HG03066 (cell line): ENCODE results near the gene SEC31A.
"Not testable (repeated sequence)": the region's sequence is repeated elsewhere in the genome, so short reads cannot be mapped to it uniquely, and the experiment has no call there.

ENCODE experiments used
- ATAC-seq: cut with Tn5 transposase; IDR thresholded peaks from one replicate; pipeline ENCODE4 v1.9.1; 2021; ENCODE audit warnings: low read depth; ENCODE audit not compliant: unreplicated experiment

SEC31A gene, protein sequence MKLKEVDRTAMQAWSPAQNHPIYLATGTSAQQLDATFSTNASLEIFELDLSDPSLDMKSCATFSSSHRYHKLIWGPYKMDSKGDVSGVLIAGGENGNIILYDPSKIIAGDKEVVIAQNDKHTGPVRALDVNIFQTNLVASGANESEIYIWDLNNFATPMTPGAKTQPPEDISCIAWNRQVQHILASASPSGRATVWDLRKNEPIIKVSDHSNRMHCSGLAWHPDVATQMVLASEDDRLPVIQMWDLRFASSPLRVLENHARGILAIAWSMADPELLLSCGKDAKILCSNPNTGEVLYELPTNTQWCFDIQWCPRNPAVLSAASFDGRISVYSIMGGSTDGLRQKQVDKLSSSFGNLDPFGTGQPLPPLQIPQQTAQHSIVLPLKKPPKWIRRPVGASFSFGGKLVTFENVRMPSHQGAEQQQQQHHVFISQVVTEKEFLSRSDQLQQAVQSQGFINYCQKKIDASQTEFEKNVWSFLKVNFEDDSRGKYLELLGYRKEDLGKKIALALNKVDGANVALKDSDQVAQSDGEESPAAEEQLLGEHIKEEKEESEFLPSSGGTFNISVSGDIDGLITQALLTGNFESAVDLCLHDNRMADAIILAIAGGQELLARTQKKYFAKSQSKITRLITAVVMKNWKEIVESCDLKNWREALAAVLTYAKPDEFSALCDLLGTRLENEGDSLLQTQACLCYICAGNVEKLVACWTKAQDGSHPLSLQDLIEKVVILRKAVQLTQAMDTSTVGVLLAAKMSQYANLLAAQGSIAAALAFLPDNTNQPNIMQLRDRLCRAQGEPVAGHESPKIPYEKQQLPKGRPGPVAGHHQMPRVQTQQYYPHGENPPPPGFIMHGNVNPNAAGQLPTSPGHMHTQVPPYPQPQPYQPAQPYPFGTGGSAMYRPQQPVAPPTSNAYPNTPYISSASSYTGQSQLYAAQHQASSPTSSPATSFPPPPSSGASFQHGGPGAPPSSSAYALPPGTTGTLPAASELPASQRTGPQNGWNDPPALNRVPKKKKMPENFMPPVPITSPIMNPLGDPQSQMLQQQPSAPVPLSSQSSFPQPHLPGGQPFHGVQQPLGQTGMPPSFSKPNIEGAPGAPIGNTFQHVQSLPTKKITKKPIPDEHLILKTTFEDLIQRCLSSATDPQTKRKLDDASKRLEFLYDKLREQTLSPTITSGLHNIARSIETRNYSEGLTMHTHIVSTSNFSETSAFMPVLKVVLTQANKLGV

DNA sequence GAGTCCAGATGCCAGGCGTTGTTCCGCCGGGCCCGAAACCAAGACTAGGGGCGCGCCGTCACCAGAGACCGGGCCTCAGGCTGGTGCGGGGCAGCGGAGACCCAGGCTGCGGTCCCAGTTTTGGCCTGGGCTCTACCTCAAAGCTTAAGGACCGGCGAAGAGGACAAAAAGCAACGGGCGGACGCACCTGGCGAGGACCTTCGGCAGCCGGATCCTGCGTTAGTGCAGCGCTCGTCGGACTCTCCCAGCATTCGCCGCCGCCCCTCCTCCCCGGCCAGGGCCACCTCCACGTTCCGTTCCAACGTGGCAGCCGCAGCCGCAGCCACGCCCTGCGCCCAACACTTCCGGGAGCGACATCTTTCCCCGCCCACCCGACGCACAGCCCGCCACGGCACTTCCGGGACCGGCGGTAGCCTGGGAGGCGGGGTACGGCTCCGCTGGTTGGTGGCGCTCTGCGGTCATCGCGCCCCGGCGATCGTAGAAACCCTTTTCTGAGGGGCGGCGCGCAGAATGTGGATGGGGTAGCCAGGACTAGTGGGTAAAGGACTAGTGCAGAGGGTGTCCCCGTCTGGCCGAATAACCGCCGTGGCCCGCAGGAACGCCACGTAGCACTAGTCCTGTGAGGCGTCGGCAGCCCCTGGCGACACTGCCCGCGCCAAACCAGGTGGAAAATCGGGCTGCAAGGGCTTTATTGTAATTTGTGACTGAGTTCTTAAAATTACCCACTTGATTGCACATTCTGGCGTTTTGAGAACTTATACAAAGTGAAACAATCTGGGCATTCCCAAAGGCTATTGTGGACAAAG lies at the start of gene SEC31A:
SEC31A (minus strand) TSS at position 253 of the 806 bp plus-strand sequence. CDS start 9,217 bp downstream, outside the sequence.
- ATAC-seq, result peak; percentile 84

DNA sequence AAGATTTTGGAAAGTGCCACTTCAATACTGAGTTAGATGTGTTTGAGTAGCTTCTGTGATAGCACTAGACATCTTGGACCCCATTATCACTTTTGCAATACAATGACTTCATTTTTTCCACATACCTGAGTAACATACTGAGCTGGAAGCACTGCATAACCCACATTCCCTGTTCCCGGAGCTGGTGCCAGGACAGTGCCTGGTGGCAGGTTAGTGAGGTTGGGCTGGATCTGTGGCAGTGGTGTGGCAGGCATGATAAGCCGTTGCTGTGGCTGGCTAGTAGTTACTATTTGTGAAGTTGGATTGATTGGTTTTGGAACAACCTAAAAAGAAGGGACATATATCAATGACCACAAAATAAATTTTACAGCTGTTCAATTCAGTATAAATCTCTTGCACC lies 48.5 kb upstream of the SEC31A start:
- no peak for ATAC-seq

DNA sequence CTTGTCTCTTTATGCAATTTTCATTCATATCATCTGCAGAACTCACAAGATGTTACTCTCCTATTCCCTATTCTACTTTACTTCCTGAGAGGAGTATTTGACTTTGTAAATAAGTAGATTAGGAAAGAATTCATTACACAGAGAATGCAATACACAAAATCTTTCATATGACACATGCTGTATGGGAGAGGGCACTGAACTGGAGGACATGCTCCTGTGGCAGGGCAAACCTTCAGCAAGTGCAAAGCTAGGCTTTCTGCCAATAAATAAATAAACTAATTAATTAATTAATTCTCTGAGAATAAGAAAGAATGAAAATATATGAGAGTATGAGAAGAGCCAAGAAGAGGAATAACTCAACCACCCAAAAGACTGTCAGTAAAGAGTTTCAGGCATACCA lies 43.5 kb upstream of the SEC31A start:
- ATAC-seq, result no peak

DNA sequence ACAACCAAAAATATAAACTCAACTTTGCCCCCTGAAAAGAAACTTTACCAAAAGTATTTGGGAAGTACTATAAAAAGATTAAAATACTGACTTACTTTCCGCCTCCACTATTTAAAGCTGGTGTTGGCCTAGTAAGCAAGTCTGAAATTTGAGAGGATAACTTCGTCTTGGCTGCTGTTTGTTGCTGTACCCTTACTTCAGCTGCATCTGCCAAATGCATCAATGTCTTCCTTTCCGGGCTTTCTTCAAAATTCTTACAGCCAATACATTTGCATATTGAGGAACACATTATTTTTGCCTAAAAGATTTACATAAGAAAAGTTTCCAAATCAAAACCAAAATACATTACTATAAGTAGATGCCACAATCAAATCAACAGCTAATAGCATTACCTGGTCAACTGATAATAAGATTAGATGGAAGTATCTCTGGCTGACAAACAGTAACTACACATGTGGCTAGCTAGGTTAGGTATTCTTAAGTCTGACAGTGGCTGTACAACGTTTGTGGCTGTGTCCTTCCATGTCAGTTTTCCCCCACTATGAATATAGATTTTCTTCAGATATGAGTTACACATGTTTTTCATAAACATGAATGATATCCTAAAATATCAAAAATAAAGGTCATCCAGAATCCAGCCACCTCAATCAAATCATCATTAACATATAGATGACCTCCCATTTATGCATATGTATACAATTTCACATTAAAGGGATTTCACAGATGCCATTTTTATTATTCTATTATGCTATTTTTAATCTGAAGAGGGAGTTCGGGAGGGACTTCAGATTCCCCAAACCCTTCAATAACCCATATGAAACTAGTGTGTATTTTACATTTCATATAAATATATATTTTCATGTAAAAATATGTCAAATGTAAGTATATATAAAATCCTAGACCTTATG lies 40.1 kb upstream of the SEC31A start:
- no peak for ATAC-seq

DNA sequence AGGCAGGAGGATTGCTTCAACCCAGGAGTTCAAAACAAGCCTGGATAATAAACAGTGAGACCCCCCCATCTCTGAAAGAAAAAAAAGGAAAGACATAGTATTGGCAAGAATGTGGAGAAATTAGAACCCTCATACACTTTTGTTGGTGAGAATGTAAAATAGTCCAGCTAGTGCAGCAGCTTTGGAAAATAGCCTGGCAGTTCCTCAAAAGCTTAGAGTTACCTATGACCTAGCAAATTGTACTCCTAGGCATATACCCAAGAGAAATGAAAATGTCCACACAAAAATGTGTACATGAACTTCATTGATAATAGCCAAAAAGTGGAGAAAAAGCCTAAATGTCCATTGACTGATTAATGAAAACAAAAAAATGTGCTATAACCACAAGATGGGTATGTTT lies 30.8 kb upstream of the SEC31A start:
- ATAC-seq, result no peak

DNA sequence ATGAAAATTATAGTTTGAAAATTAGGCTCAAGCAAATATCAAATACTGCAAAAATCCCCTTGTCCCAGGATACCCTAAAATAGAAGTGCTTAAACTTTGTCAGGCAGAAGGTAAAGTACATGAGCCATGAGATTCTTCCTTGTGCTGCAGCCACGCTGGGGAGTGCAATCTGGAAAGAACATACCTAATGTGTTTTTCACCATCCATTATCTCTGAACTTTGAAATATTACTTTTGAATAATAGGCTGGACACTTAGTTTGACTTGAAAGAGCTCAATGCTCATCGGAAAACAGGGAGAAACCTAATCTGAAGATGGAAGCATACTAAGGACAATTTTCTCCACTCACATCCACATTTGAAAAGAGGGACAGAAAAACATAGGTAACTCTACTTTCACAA lies 28.4 kb upstream of the SEC31A start:
- no peak for ATAC-seq

DNA sequence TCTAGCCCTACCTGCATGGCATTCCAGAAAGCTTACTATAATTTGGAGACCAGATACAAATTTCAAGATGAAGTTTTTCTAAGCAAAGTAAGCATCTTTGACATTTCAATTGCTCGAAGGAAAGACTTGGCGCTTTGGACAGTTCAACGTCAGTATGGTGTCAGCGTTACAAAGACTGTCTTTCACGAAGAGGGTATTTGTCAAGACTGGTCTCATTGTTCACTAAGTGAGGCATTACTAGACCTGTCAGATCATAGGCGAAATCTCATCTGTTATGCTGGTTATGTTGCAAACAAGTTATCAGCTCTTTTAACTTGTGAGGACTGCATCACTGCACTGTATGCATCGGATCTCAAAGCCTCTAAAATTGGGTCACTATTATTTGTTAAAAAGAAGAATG lies 27.1 kb upstream of the SEC31A start:
- no peak for ATAC-seq

DNA sequence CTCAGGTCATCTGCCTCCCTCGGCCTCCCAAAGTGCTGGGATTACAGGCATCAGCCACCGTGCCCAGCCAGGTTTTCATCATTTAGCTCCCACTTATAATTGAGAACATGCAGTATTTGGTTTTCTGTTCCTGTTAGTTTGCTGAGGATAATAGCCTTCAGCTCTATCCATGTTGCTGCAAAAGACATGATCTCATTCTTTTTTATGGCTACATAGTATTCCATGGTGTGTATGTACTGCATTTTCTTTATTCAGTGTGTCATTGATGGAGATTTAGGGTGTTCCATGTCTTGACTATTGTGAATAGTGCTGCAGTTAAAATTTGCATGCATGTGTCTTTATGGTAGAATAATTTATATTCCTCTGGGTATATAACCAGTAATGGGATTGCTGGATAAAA lies 23.0 kb upstream of the SEC31A start:
- ATAC-seq, result not testable (repeated sequence)

DNA sequence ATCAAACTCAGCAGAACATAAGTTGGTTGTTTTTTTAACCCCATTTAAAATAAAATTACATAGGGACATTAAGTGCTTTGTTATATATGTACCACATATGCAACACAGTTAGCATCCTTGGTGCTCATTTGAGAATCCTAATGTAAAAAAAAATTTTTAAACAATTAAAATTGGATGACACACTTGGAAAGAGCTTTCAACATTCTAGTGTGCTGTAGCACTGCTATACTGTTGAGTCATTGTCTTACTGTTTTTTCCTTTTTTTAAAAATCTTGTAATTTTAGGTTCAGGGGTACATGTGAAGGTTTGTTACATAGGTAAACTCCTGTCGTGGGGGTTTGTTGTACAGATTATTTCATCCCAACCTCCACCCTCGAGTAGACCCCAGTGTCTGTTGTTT lies 22.4 kb upstream of the SEC31A start:
- no peak for ATAC-seq

DNA sequence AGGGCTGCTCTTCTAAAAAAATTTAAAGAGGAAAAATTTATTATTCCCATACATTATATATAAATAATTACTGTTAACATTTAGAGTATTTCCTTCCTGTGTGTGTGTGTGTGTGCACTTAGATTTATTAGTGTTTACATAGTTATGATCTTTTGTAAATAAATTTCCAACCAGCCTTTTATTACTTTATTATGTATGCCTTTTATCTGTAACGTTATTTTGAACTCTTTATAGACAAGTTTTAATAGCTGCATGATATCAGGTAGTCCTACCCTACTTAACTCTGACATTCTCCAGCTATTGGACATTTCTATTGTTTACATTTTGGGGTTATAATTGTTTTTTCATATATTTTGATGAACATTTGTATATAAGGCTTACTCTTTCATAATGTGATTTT lies 18.4 kb upstream of the SEC31A start:
- ATAC-seq, result no peak

DNA sequence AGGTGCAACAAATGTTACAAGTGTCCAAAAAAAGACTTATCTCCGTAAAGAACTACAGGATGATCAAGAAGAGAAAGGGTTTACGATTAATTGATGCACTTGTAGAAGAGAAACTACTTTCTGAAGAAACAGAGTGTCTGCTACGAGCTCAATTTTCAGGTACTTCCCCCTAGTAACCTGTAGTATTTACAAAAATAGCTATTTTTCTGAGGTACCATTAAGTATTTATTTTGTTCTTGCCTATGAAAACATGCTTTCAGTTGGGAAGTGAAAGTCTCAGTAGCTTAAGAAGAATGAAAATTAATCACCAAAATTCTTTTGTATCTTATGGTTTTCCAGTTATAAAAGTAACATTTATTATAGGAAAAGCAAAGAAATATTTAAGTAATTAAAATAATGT lies 15.5 kb upstream of the SEC31A start:
- peak; percentile 46 for ATAC-seq

DNA sequence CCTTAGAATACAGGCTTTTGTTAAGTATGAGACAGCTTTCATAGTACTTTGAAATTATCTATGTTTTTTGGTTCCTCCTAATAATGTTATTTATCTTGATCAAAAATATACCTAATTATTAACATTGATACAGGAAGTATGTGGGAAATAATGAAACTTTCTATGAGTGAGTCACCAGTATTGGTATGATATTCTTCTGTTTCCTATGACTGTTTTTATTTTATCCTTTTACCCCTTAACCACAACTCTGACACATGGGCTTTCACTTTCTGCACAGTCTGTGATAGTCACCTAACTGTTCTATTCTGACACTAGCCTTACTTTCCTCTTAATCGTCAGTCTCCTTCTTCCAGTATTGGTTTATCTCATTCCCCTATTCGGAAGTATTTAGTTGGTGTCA lies 14.3 kb upstream of the SEC31A start:
- ATAC-seq, result peak; percentile 47

DNA sequence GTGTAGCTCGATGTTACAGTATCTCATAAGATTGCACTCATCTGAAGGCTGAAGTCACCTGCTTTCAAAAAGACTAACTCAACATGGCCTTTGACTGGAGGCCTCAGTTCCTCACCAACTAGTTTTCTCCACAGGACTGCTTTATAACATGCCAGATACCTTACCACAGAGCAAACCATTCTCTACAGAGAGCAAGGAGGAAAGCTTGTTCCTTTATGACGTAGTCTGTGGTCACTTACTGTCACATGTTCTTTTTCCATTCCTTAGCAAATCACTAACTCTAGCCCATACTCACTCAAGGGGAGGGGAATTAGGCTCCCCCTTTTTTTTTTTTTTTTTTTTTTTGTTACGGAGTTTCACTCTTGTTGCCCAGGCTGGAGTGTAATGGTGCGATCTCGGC lies 12.8 kb upstream of the SEC31A start:
- ATAC-seq, result no peak

DNA sequence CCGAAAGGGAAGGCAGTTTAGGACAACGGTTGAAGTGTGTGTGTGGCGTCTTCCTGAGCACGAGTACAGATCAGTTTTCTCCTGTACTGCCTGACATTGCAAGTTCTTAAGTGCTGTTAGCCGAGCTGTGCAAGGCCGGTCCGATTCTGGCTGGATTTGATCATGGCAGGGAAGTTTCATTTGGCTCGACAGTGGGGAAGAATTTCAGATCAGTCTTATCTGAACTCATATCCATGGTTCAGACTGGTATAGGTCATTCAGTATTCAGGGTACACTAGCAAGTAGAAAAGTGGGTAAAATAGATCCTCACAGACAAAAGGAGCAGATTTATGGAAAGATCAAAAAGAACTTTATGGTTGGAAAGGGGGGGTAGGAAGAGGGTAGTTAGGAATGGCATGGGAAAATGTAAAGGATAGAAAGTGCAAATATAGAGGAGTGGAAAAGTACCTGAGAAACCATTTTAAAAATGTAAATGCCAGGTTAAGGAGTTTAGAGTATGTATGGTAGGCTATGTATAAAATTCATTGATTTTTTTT lies 10.3 kb upstream of the SEC31A start:
- ATAC-seq, result no peak

DNA sequence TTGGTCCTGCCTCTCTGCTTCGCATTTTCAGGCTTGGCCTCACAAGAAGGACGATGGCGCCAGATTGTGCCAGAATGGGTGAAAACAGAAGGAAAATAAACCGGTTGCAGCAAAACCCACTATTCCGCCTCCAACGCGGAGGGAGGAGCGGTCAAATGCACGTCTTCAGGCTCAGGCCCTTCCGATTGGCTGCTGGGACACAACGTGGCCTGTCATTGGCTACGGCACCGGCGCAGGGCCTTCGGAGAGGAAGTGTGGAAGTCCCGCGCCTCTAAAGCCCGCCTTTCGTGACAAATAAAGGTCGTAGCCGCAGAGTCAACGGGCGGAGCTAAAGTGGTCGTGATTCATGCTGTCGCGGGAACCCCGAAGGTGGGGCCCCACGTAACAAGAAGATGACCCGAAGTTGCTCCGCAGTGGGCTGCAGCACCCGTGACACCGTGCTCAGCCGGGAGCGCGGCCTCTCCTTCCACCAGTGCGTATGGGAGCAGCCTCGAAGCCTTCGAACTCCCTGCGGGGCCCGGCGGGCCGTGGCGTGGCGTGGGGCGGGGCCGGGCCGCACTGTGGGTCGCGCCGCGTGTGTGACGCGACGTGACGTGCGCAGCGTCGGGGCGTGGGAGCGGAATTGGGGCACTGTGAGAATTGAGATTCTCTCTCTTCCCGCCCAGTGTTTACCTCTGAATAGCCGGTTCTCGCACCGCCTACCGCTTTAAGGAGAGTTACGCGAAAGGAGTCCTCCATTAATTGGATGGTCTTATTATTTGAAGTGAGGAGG lies 9.6 kb upstream of the SEC31A start, which contains the start of gene THAP9:
THAP9 (plus strand) TSS at position 325 of the 772 bp plus-strand sequence; CDS start at position 393, 68 bp downstream.
- peak; percentile 80 for ATAC-seq

DNA sequence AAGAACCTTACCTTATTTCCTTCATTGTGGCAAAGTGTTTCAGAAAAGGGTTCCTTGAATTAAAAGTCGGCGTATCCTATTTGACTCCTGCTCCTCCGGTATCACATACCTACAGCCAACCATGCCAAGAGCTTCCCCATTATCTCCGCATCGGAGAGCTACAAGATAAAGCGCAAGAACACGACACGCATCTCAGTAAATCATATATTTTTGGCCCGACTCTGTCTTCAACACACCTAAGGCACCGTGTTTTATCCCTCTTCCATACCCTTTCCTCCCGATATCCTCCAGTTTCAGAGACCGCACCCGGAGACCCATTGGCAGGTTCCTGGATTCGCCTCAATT lies 9.1 kb upstream of the SEC31A start:
- peak; percentile 6 for ATAC-seq

DNA sequence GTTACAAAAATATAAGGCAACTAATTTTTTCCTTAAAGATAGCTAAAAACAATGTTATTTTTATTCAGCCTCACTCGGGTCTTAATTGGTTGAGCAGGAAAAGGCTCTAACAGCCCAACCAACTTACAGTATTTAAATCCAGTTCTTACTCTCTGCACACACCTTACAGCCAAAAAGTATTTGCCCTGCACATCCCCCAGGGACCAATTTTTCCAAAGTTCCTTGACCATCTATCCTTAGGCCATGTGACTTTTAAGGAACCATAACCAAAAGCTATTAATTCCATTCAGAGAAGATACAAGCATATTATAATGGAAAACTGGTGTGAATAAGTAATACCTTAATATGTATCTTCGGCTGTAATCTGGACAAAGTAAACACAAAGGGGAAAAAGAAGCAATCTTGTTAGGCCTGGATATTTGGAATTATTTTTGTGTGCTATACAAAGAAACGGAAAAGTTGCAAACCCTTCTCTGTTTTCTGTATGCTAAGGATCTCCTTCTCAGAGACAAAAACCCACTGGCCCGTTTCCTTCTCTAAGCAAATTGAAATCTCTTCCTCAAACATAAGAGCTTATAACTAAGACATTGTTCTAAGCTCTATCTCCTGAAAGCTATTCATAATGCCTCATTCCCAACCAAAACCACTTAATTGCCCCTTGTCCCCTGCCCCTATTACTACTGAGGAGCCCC lies 8.6 kb upstream of the SEC31A start:
- ATAC-seq, result no peak
